ENCODE results near the gene SIM1.

SIM1 gene, protein sequence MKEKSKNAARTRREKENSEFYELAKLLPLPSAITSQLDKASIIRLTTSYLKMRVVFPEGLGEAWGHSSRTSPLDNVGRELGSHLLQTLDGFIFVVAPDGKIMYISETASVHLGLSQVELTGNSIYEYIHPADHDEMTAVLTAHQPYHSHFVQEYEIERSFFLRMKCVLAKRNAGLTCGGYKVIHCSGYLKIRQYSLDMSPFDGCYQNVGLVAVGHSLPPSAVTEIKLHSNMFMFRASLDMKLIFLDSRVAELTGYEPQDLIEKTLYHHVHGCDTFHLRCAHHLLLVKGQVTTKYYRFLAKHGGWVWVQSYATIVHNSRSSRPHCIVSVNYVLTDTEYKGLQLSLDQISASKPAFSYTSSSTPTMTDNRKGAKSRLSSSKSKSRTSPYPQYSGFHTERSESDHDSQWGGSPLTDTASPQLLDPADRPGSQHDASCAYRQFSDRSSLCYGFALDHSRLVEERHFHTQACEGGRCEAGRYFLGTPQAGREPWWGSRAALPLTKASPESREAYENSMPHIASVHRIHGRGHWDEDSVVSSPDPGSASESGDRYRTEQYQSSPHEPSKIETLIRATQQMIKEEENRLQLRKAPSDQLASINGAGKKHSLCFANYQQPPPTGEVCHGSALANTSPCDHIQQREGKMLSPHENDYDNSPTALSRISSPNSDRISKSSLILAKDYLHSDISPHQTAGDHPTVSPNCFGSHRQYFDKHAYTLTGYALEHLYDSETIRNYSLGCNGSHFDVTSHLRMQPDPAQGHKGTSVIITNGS

DNA sequence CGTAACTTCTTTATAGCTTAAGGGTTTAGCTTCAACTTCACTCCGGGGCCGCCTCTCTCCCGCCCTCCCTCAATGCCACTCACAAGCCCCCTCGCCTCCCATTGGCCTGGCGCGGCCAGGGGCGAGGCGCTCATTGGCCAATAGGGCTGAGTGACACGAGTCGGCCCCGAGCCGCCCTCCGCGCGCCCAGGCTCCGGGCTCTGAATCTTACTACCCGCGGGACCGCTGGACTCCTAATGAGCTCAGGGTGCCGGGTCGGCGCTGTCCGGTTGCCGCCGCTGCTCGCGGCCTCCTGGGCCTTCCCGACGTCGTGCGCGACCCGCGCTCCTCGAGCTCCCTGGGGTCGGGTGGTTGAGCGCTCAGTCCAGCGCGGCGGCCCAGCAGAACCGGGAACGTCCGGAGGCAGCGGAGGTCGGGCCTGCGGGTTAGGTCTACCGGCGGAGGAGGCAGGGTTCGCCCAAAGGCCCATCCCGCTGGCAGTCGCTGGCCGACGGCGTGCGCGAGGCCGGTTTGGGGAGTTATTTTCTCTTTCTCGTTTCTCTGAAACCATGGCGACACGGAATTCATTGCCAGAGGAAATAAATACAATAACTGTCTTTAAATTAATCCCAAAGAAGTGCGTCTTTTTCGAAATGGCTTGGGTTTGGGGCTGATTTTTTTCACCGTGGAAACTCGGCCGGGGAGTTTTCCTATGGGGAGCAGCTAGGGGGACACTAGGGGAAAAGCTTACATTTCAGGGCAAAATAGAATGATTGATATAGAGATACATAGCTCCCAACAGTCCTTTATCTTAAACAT, at the start of gene SIM1:
Gene SIM1, minus strand, starts transcription at position 19 of the 798 bp plus-strand sequence. CDS start 1,453 bp downstream, outside the sequence.
- Mint-ChIP-seq H3K27ac (peak within 1 kb of the TSS; percentile 50), H3K27me3 (peaks cover 92% of the 10 kb centered on the region), H3K9me3 (peaks cover 23% of the 10 kb centered on the region), H3K36me3 (ENCODE audit: low read depth) (no peaks in the 10 kb centered on the region), H3K4me3 (peak within 1 kb of the TSS; percentile 31), H3K4me1 (ENCODE audit: low read depth) (peaks cover 30% of the 10 kb centered on the region)
- DNase-seq, result no peak

DNA sequence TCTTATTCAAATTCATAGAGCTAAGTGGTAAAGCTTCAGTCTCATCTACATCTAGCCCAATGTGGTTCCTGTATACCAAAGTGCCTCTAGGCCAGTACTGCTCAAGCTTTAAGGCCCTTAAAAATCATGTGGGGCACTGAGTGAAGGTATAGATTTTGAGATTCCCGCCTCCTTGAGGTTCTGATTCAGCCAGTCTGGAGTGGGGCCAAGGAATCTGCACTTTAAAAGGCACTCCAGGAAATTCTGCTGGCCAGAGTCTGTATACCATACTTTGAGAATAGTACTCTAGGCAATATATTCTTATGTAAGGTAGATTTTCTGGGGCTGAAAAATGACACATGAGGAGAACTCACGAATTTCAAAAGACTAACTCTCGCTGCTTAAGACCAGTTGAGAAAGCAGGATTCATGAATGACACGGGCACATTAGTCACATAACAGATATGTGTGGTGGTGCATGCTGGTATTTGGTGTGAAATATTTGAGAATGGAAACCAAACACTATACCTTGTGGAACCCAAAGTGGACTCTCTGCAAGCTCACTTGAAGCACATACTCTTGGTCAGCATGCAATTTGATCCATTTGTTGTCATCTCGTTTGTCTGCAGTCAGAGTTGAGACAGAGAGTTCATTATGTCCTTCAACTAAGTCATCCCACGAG, 47.6 kb upstream of the SIM1 start:
- H3K4me1 Mint-ChIP-seq (ENCODE audit: low read depth), result no peaks in the 10 kb centered on the region
- H3K9me3 Mint-ChIP-seq, result no peaks in the 10 kb centered on the region
- DNase-seq, result no peak
- H3K36me3 Mint-ChIP-seq (ENCODE audit: low read depth), result peaks cover 69% of the 10 kb centered on the region
- H3K27ac Mint-ChIP-seq, result no peak overlapping the region
- no peaks in the 10 kb centered on the region for H3K27me3 Mint-ChIP-seq
- no peak overlapping the region for H3K4me3 Mint-ChIP-seq

DNA sequence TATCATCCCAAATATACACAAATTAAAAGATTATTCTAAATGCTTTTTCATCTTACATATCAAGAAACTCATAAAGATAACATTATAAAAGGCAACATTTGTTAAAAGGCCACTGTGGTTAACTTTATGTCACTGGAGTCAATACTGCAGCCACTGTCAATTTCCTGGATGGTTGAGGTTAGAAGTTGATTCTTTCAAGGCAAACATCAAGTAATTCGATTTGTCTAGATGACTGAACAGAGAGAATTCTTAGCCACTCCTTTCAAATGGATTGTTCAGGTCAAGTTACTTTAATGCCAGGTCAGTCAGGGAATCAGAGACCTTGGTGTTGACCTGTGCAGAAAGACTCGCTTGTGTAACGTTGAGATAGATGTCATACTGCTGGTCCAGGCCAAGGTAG, 44.4 kb upstream of the SIM1 start:
- no peak for DNase-seq
- H3K27ac Mint-ChIP-seq, result no peak overlapping the region
- no peaks in the 10 kb centered on the region for H3K9me3 Mint-ChIP-seq
- no peaks in the 10 kb centered on the region for H3K27me3 Mint-ChIP-seq
- H3K4me1 Mint-ChIP-seq (ENCODE audit: low read depth), result no peaks in the 10 kb centered on the region
- H3K36me3 Mint-ChIP-seq (ENCODE audit: low read depth), result peaks cover 47% of the 10 kb centered on the region
- no peak overlapping the region for H3K4me3 Mint-ChIP-seq

DNA sequence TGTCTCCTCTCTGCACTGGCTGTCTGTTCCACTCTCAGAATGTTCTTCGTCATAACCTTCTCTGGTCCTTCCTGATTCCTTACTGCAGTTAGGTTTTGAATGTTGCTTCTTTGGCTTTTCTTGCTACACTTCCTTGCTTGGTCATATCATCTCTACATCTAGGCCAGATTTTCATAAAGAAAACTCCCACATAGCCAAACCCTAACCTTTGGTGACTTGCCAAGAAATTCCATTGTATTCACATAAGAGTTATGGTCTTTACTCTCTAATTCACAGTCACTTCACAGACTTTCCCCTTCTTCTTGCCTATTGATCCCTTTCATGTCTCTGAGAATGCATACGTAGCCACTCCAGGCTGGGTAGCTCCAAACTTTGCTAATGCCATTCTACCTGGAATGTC, 41.9 kb upstream of the SIM1 start:
- Mint-ChIP-seq H3K9me3 (no peaks in the 10 kb centered on the region), H3K4me3 (no peak overlapping the region), H3K27ac (no peak overlapping the region), H3K36me3 (ENCODE audit: low read depth) (peaks cover 27% of the 10 kb centered on the region), H3K4me1 (ENCODE audit: low read depth) (no peaks in the 10 kb centered on the region), H3K27me3 (no peaks in the 10 kb centered on the region)
- no peak for DNase-seq

DNA sequence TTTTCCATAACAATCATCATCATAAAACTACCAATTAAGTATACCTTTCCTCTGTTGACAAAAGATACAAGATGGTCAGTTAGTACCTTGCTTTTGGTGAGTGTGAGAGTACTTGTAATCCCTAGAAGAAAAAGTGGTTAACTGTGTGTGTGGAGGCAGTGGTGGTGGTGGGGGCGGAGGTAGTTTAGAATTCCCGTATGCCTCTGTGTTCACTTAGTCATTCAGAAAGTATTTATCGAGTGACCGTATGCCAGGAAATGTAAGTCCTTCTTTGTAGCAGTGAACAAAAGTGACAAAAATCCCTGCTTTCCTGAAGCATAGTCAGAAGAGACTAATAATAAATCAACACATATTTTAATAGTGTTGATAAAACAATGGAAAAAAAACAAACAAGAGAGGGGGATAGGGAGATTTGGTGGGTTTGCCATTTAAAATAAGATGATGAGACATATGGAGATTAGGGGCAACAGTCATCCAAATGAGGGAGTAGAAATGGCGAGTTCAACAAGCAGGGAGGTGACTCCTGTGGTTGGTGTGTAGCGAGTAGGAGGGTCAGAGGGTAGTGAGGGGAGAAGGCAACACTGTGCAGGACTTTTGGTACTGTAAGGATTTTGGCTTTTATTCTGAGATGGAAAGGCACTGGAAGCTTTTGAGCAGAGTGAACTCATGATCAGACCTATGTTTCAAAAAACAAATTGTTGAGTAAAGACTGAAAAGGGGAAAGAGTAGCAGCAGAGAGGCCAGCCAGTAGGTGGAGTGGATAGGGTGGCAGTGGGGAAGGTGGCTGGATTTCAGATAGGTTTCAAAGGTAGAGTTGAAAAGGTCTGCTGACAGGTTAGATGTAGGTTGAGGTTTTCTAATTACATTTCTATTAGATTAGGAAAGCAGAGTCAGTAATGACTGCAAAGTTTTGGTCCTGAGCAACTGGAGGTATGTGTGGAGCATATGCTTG, 40.3 kb upstream of the SIM1 start:
- Mint-ChIP-seq H3K4me1 (ENCODE audit: low read depth) (no peaks in the 10 kb centered on the region), H3K4me3 (no peak overlapping the region), H3K27me3 (peaks cover 9% of the 10 kb centered on the region), H3K36me3 (ENCODE audit: low read depth) (peaks cover 13% of the 10 kb centered on the region), H3K27ac (no peak overlapping the region), H3K9me3 (peaks cover 1% of the 10 kb centered on the region)
- no peak for DNase-seq

DNA sequence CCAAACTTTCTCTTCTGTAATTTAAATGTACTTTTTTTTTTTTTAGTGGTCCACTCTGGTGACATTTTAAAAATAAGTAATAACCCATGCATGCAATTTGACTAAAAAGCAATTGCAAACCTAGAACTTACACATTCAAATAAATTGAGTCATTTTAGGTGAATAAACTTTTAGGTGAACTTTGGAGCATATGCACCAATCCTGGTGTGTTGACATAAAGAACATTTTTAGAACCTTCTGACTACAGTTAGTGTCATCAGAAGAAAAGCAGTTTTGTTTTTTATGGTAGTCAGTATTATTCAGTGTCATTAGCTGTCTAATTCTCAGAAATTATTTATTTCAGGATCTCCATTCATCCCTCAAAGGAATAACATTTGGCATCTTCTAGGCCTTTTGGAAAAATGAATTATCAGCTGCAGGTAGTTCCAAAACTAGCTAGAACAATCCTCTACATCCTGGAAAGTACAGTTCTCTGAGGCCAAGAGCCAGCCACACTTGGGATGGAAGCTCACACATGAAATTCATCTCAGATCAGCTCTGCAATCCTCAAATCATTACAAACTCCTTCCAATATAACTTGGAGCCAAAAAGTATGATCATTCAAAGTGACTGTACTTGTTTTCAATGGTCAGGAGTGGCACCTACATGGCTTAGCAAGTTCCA, 38.5 kb upstream of the SIM1 start:
- Mint-ChIP-seq H3K27me3 (peaks cover 23% of the 10 kb centered on the region), H3K9me3 (peaks cover 2% of the 10 kb centered on the region), H3K27ac (no peak overlapping the region), H3K36me3 (ENCODE audit: low read depth) (no peaks in the 10 kb centered on the region), H3K4me1 (ENCODE audit: low read depth) (no peaks in the 10 kb centered on the region), H3K4me3 (no peak overlapping the region)
- DNase-seq, result no peak

DNA sequence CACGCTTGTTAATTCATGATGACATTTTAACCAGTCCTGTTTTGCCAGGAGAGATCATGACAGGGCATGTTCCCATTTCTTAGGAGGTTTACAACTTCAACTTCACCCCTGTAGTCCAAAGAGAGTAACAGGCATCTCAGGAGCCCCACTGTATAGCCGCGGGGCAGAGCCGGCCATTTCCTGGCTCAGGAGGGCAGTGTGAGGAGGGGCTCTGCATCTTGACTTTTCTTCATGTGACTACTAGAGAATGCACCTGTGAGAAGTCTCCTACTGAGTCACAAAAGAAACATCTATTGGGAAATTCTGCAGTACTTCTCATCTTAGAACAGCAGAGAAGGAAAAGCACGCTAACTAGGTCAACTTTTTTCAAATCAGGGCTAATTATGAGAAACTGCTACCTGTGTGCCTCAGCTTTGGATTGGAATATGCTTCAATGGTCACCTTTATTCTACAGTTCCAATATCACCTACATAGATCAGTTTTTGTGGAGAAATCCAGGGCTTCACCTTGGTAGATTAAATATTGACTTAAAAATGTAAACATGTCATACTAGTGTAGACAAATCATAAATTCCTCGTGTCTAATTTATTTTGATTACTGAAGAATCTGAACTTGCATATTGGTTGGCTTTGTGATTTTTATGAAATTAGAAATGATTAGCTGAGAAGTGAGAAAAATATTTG, 28.6 kb upstream of the SIM1 start:
- Mint-ChIP-seq H3K27me3 (peaks cover 60% of the 10 kb centered on the region), H3K27ac (no peak overlapping the region), H3K9me3 (peaks cover 7% of the 10 kb centered on the region), H3K36me3 (ENCODE audit: low read depth) (no peaks in the 10 kb centered on the region), H3K4me1 (ENCODE audit: low read depth) (no peaks in the 10 kb centered on the region), H3K4me3 (no peak overlapping the region)
- DNase-seq, result no peak

DNA sequence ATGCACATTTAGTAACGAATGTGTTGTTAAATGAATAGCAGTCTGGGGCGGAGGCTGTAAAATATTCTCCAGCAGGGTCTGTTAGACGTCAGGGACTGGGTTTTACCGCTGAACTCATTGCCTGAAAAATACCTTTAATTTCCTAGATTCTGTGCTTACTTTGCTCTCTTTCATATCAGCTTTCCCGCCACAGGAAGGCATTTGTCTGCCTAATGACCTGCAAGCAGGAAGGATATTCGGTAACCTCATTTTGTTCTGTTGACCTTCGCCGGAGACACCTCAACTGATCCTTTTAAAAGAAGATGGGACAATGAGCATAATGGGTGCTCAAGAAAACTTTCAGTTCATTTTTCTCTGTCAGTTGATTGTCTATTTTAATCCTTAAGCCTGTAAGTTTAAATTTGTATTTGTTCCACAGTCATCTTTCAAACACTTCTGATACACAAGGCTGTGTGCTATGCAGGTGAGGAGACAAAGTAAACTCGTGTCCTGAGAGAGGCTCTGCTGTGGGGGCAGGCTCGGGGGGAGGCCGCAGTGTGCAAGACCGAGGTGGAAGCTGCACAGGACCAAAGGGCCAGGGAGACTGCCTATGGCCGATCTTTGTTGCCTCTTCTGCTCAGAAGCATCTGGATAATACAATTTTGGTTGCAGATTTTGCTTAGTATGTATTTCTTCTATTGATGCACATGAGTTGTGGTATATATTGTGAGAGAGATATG, 27.4 kb upstream of the SIM1 start:
- Mint-ChIP-seq H3K27me3 (peaks cover 66% of the 10 kb centered on the region), H3K4me1 (ENCODE audit: low read depth) (no peaks in the 10 kb centered on the region), H3K36me3 (ENCODE audit: low read depth) (no peaks in the 10 kb centered on the region), H3K4me3 (no peak overlapping the region), H3K9me3 (peaks cover 3% of the 10 kb centered on the region), H3K27ac (no peak overlapping the region)
- no peak for DNase-seq

DNA sequence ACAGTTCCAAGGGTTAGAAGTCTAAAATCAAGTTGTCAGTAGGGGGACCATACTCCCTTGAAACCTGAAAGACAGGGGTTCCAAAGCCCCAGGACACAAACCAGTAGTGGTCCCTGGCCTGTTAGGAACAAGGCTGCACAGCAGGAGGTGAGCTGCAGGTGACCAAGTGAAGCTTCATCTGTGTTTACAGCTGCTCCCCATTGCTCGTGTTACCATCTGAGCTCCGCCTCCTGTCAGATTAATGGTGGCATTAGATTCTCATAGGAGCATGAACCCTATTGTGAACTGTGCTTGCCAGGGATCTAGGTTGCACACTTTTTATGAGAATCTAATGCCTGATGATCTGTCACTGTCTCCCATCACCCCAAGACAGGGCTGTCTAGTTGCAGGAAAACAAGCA, 25.3 kb upstream of the SIM1 start:
- DNase-seq, result no peak
- Mint-ChIP-seq H3K36me3 (ENCODE audit: low read depth) (no peaks in the 10 kb centered on the region), H3K4me3 (no peak overlapping the region), H3K4me1 (ENCODE audit: low read depth) (peaks cover under 1% of the 10 kb centered on the region), H3K9me3 (no peaks in the 10 kb centered on the region), H3K27ac (no peak overlapping the region), H3K27me3 (peaks cover 67% of the 10 kb centered on the region)

DNA sequence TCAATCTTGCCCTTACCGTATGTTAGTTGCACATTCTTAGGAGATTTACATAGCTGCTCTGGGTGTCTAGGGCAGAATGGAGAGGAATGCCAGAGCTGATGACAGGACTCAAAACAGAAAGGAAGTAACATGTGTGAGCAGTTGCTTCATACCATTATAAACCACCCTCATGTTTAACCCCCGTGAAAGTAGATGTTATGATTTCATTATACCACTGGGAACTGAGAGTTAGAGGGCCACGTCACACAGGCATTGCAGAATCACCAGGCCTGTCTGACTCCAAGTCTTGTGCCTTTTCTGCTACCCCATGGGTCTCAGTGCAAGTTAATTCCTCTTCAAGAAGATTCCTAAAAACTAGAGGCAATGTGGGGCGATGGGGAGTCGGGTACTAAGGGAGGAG, 23.5 kb upstream of the SIM1 start:
- Mint-ChIP-seq H3K36me3 (ENCODE audit: low read depth) (no peaks in the 10 kb centered on the region), H3K9me3 (no peaks in the 10 kb centered on the region), H3K4me3 (no peak overlapping the region), H3K27me3 (peaks cover 67% of the 10 kb centered on the region), H3K4me1 (ENCODE audit: low read depth) (peaks cover 5% of the 10 kb centered on the region), H3K27ac (no peak overlapping the region)
- DNase-seq, result no peak

DNA sequence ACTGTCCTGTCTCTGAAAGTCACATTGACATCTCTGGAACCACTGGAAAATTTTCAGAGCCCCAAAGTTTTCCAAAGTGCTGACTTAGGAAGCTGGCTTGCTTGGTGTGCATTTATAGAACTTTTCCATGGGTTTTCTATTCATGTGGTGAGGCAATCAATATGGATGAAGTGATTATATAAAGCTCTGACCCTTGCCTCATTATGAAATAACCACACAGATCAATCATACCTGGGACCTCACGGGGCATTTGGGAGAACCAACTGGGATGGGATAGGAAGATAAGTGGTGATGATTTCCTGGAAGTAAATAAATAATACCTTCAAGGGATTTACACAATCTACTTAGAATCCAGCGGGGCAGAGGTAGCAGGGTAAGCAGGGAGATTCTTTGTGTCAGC, 22.9 kb upstream of the SIM1 start:
- Mint-ChIP-seq H3K27ac (no peak overlapping the region), H3K36me3 (ENCODE audit: low read depth) (no peaks in the 10 kb centered on the region), H3K27me3 (peaks cover 63% of the 10 kb centered on the region)

DNA sequence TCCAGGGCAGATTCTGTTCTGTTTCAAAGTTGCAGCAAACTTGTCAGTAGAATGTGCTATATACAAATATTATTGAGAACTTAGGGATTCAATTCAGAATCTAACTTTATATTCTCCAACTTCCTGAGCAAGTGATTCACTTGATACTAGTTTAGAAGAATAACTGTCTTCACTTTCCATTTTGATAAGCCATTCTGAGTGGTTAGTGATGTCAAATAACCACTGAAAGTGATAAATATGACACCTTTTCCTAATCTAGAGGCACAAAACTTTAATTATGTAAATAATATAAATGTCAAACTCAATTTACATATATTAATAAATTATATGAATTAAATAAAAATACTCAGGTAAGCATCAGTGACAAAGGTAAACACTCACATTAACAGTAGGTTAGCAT, 20.5 kb upstream of the SIM1 start:
- H3K36me3 Mint-ChIP-seq (ENCODE audit: low read depth), result no peaks in the 10 kb centered on the region
- no peaks in the 10 kb centered on the region for H3K9me3 Mint-ChIP-seq
- no peak for DNase-seq
- no peak overlapping the region for H3K4me3 Mint-ChIP-seq
- peaks cover 5% of the 10 kb centered on the region for H3K4me1 Mint-ChIP-seq (ENCODE audit: low read depth)
- H3K27ac Mint-ChIP-seq, result no peak overlapping the region
- H3K27me3 Mint-ChIP-seq, result peaks cover 45% of the 10 kb centered on the region

More for the DNA sequence above, 22.9 kb upstream of the SIM1 start:
- no peaks in the 10 kb centered on the region for H3K9me3 Mint-ChIP-seq
- H3K4me1 Mint-ChIP-seq (ENCODE audit: low read depth), result peaks cover 5% of the 10 kb centered on the region
- H3K4me3 Mint-ChIP-seq, result no peak overlapping the region
- DNase-seq, result no peak
